GM23338 (cell line): Measurements from ENCODE around the gene CIDEB. TPM values are rescaled to one million over a fixed set of nuclear protein-coding genes. Genes with fewer than 3 reads are reported as not detected.

ENCODE experiments used
- ATAC-seq: fragments of 200-7000 bp; cut with Tn5 transposase; 3 replicates; pipeline ENCODE4 v1.9.1; 2020
- DNase-seq: peaks from one replicate; pipeline ENCODE4 v3.0.0-alpha.2; 2015; ENCODE audit warnings: low spot score
- H2AFZ ChIP-seq: fragments of 200-600 bp; sonication (generic); 2 replicates; pipeline ENCODE4 v1.8.0; 2016; ENCODE audit warnings: antibody characterized with exemption, mild to moderate bottlenecking, moderate library complexity
- H3F3A ChIP-seq: fragments of 200-600 bp; sonication (generic); replicated peaks from 2 replicates; pipeline ENCODE4 v1.8.0; 2017; ENCODE audit warnings: antibody characterized with exemption, mixed run types, low read depth
- H3K27ac ChIP-seq: fragments of 200-600 bp; sonication (generic); 2 replicates; pipeline ENCODE4 v1.6.1; 2016; ENCODE audit warnings: low read depth
- H3K27me3 ChIP-seq: fragments of 200-600 bp; sonication (generic); 2 replicates; pipeline ENCODE4 v1.8.0; 2016; ENCODE audit warnings: mild to moderate bottlenecking, mixed run types, moderate library complexity; ENCODE audit not compliant: insufficient read depth
- H3K36me3 ChIP-seq: fragments of 200-600 bp; sonication (generic); 2 replicates; pipeline ENCODE4 v1.8.0; 2016; ENCODE audit warnings: mild to moderate bottlenecking; ENCODE audit not compliant: insufficient read depth
- H3K4me1 ChIP-seq: fragments of 200-600 bp; sonication (generic); 2 replicates; pipeline ENCODE4 v1.8.0; 2016; ENCODE audit warnings: mild to moderate bottlenecking, moderate library complexity; ENCODE audit not compliant: insufficient read depth
- H3K4me2 ChIP-seq: fragments of 200-600 bp; sonication (generic); 2 replicates; pipeline ENCODE4 v1.7.1; 2017; ENCODE audit warnings: mixed run types
- H3K4me3 ChIP-seq: fragments of 200-600 bp; sonication (generic); 2 replicates; pipeline ENCODE4 v1.6.1; 2016; ENCODE audit warnings: mixed run types
- H3K79me2 ChIP-seq: fragments of 200-600 bp; sonication (generic); replicated peaks from 2 replicates; pipeline ENCODE4 v1.8.0; 2017; ENCODE audit warnings: mild to moderate bottlenecking; ENCODE audit not compliant: insufficient read depth
- H3K9me2 ChIP-seq: fragments of 200-600 bp; sonication (generic); 2 replicates; pipeline ENCODE4 v1.8.0; 2017; ENCODE audit not compliant: insufficient read depth
- H4K20me1 ChIP-seq: fragments of 200-600 bp; sonication (generic); replicated peaks from 2 replicates; pipeline ENCODE4 v1.8.0; 2017; ENCODE audit warnings: mild to moderate bottlenecking; ENCODE audit not compliant: insufficient read depth
- H3K27ac Mint-ChIP-seq: 2 replicates; pipeline ENCODE4 v1.8.0; 2020; ENCODE audit warnings: inconsistent platforms, mild to moderate bottlenecking, moderate library complexity, mixed read lengths
- H3K27me3 Mint-ChIP-seq: 3 replicates; pipeline ENCODE4 v1.8.0; 2022; ENCODE audit warnings: low read depth, mild to moderate bottlenecking, moderate library complexity, mixed read lengths, inconsistent platforms; ENCODE audit not compliant: insufficient read depth, poor library complexity
- H3K36me3 Mint-ChIP-seq: 3 replicates; pipeline ENCODE4 v1.8.0; 2021; ENCODE audit warnings: low read depth, mild to moderate bottlenecking, inconsistent platforms, moderate library complexity, mixed read lengths
- H3K4me1 Mint-ChIP-seq: 3 replicates; pipeline ENCODE4 v1.8.0; 2020; ENCODE audit warnings: mild to moderate bottlenecking, inconsistent platforms, mixed read lengths
- H3K4me3 Mint-ChIP-seq: 3 replicates; pipeline ENCODE4 v1.8.0; 2021; ENCODE audit warnings: moderate library complexity, mild to moderate bottlenecking, inconsistent platforms, mixed read lengths
- H3K9me3 Mint-ChIP-seq: 3 replicates; pipeline ENCODE4 v1.8.0; 2020; ENCODE audit warnings: moderate library complexity, mild to moderate bottlenecking, inconsistent platforms, mixed read lengths
- CREB1 ChIP-seq: fragments of 250-450 bp; sonication (Bioruptor Pico); IDR thresholded peaks from 2 replicates; pipeline ENCODE4 v1.5.0; 2020; ENCODE audit warnings: low read depth, mild to moderate bottlenecking, moderate library complexity
- EZH2 ChIP-seq: fragments of 200-600 bp; sonication (generic); IDR thresholded peaks from one replicate; pipeline ENCODE4 v1.8.0; 2017; ENCODE audit warnings: antibody characterized with exemption, mild to moderate bottlenecking, low read depth; ENCODE audit not compliant: unreplicated experiment
- JUNB ChIP-seq: IDR thresholded peaks from one replicate; pipeline ENCODE4 v1.6.1; 2016; ENCODE audit warnings: antibody characterized with exemption; ENCODE audit not compliant: unreplicated experiment
- POLR2AphosphoS5 ChIP-seq: IDR thresholded peaks from 2 replicates; pipeline ENCODE4 v1.6.1; 2016; ENCODE audit warnings: antibody characterized with exemption, low read depth
- STAT1 ChIP-seq: IDR thresholded peaks from one replicate; pipeline ENCODE4 v1.6.1; 2016; ENCODE audit warnings: antibody characterized with exemption; ENCODE audit not compliant: unreplicated experiment
- ZNF114 ChIP-seq: fragments of 250-450 bp; sonication (Bioruptor Pico); IDR thresholded peaks from 2 replicates; pipeline ENCODE4 v1.5.0; 2020; ENCODE audit warnings: mild to moderate bottlenecking, moderate library complexity
- ZNF331 ChIP-seq: fragments of 250-450 bp; sonication (Bioruptor Pico); IDR thresholded peaks from 2 replicates; pipeline ENCODE4 v1.5.0; 2020; ENCODE audit warnings: low read depth, mild to moderate bottlenecking, moderate library complexity
- polyA plus RNA-seq: library from polyadenylated mRNA; unstranded; fragments of >200 nt; fragmentation: Nextera tagmentation; extraction: Ambion mirVana; gene quantifications from 2 replicates; pipeline ENCODE4 v1.2.1, GENCODE V29; 2016
- total RNA-seq: library from RNA; depleted of rRNA; stranded (reverse); fragments of >200 nt; shearing (Covaris generic); gene quantifications from 2 replicates; pipeline ENCODE4 v1.2.3, GENCODE V29; 2014
- TF ChIP-seq, protein P1 (sequence below): fragments of 250-450 bp; sonication (Bioruptor Pico); IDR thresholded peaks from 2 replicates; pipeline ENCODE4 v1.5.0; 2020; ENCODE audit warnings: mild to moderate bottlenecking, moderate library complexity
- TF ChIP-seq, protein P2 (sequence below): IDR thresholded peaks from 2 replicates; pipeline ENCODE4 v1.6.1; 2016; ENCODE audit warnings: antibody characterized with exemption

Gene CIDEB
- total and polyA plus RNA-seq, 2 experiments from 2014 or later, result 3.4 to 4.6 TPM

DNA sequence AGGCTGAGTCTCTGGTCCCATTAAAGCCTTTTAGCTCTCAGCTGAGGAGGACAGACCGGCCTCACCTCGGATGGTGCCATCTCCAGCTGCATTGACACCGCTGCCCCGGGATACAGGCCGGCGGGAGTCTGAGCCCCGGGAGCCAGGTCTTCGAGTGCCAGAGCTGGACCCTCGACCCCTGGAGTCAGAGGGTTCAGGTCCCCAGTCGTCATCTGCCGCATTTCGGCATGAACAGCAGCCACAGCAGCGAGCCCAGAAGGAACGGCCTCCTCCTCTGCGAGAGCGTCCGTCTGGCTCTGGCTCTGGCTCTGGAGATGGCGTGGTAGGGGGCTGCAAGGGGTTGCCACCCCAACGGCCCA is 45.8 kb downstream of the CIDEB start (continued):
- TF ChIP-seq, protein P1, sequence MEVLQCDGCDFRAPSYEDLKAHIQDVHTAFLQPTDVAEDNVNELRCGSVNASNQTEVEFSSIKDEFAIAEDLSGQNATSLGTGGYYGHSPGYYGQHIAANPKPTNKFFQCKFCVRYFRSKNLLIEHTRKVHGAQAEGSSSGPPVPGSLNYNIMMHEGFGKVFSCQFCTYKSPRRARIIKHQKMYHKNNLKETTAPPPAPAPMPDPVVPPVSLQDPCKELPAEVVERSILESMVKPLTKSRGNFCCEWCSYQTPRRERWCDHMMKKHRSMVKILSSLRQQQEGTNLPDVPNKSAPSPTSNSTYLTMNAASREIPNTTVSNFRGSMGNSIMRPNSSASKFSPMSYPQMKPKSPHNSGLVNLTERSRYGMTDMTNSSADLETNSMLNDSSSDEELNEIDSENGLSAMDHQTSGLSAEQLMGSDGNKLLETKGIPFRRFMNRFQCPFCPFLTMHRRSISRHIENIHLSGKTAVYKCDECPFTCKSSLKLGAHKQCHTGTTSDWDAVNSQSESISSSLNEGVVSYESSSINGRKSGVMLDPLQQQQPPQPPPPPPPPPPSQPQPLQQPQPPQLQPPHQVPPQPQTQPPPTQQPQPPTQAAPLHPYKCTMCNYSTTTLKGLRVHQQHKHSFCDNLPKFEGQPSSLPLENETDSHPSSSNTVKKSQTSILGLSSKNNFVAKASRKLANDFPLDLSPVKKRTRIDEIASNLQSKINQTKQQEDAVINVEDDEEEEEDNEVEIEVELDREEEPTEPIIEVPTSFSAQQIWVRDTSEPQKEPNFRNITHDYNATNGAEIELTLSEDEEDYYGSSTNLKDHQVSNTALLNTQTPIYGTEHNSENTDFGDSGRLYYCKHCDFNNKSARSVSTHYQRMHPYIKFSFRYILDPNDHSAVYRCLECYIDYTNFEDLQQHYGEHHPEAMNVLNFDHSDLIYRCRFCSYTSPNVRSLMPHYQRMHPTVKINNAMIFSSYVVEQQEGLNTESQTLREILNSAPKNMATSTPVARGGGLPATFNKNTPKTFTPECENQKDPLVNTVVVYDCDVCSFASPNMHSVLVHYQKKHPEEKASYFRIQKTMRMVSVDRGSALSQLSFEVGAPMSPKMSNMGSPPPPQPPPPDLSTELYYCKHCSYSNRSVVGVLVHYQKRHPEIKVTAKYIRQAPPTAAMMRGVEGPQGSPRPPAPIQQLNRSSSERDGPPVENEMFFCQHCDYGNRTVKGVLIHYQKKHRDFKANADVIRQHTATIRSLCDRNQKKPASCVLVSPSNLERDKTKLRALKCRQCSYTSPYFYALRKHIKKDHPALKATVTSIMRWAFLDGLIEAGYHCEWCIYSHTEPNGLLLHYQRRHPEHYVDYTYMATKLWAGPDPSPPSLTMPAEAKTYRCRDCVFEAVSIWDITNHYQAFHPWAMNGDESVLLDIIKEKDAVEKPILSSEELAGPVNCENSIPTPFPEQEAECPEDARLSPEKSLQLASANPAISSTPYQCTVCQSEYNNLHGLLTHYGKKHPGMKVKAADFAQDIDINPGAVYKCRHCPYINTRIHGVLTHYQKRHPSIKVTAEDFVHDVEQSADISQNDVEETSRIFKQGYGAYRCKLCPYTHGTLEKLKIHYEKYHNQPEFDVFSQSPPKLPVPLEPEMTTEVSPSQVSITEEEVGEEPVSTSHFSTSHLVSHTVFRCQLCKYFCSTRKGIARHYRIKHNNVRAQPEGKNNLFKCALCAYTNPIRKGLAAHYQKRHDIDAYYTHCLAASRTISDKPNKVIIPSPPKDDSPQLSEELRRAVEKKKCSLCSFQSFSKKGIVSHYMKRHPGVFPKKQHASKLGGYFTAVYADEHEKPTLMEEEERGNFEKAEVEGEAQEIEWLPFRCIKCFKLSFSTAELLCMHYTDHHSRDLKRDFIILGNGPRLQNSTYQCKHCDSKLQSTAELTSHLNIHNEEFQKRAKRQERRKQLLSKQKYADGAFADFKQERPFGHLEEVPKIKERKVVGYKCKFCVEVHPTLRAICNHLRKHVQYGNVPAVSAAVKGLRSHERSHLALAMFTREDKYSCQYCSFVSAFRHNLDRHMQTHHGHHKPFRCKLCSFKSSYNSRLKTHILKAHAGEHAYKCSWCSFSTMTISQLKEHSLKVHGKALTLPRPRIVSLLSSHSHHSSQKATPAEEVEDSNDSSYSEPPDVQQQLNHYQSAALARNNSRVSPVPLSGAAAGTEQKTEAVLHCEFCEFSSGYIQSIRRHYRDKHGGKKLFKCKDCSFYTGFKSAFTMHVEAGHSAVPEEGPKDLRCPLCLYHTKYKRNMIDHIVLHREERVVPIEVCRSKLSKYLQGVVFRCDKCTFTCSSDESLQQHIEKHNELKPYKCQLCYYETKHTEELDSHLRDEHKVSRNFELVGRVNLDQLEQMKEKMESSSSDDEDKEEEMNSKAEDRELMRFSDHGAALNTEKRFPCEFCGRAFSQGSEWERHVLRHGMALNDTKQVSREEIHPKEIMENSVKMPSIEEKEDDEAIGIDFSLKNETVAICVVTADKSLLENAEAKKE, result no peak
- TF ChIP-seq STAT1 (no peak), JUNB (no peak)

DNA sequence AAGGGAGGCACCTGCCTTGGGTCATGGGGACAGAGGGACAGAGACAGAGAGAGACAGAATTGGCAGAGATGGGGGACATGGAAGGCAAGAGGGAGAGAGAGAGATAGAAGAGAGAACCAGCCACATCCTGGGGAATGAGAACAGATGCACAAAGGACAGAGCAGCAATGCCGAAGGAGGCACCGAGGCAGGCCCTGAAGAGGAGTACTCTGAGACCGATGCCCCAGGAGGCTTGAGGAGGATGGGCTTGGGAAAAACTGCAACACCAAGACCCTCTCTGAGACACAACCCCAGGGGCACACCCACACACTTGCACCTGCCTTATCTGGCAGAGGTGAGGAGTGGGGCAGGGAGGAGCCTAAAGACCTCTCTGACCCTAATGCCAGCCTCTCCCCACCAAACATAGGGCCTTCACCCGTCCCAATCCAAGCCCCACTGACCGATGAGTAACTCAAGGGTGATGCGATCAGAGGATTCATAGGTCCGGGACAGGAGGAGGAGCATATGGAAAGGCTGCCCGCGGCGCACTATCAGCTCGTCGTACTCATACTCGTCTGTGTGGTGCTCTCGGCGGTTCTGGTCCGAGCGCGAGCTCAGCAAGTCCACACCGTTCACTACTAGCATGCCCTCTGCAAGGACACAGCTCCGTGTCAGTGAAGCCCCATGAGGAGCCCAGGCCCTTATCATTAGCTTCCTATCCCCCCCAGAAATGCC is 46.4 kb downstream of the CIDEB start:
- Histone ChIP-seq H4K20me1 (no peaks in the 10 kb centered on the region), H3K79me2 (no peaks in the 10 kb centered on the region), H3F3A (no peaks in the 10 kb centered on the region), H3K36me3 (no peaks in the 10 kb centered on the region), H3K27ac (no peak overlapping the region), H3K27me3 (no peaks in the 10 kb centered on the region), H3K9me2 (no peaks in the 10 kb centered on the region), H3K4me2 (no peak overlapping the region), H3K4me1 (no peaks in the 10 kb centered on the region), H3K4me3 (no peak overlapping the region), H2AFZ (no peak overlapping the region)
- H3K36me3 Mint-ChIP-seq, result no peaks in the 10 kb centered on the region
- H3K4me3 Mint-ChIP-seq, result no peak overlapping the region
- TF ChIP-seq EZH2, result no peak
- no peak for DNase-seq
- no peak overlapping the region for H3K27ac Mint-ChIP-seq
- no peaks in the 10 kb centered on the region for H3K9me3 Mint-ChIP-seq
- H3K4me1 Mint-ChIP-seq, result peaks cover 7% of the 10 kb centered on the region; the same call in 2 of the 3 replicates
- no peak for ATAC-seq
- peaks cover 15% of the 10 kb centered on the region for H3K27me3 Mint-ChIP-seq

DNA sequence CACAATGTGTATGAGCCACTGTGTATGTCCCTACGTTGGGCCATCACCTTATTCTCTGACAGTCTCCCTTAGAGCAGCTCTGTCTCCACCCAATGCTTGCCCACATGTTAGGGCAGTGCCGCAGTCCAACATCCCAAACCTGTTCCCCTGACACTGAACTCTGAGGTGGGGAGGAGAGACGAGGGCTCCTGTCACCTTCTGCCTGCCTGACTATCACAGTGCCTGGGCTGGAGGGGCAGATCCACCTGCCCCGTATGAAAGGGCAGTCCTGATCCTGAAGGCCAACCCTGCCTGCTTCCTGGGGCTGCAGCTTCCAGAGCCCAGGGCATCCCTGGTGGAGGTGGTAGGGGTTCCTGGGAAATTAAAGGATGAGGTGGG is 47.0 kb downstream of the CIDEB start:
- no peaks in the 10 kb centered on the region for H3F3A ChIP-seq
- H3K4me1 Mint-ChIP-seq, result peaks cover 7% of the 10 kb centered on the region; the same call in 2 of the 3 replicates
- TF ChIP-seq POLR2AphosphoS5, result no peak
- no peak for TF ChIP-seq ZNF114 (CRISPR knock-in tag)
- TF ChIP-seq ZNF331 (CRISPR knock-in tag), result no peak
- no peak for TF ChIP-seq CREB1 (CRISPR knock-in tag)
- TF ChIP-seq, protein P2, sequence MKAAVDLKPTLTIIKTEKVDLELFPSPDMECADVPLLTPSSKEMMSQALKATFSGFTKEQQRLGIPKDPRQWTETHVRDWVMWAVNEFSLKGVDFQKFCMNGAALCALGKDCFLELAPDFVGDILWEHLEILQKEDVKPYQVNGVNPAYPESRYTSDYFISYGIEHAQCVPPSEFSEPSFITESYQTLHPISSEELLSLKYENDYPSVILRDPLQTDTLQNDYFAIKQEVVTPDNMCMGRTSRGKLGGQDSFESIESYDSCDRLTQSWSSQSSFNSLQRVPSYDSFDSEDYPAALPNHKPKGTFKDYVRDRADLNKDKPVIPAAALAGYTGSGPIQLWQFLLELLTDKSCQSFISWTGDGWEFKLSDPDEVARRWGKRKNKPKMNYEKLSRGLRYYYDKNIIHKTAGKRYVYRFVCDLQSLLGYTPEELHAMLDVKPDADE, result no peak

More for the DNA sequence above, 47.0 kb downstream of the CIDEB start:
- no peaks in the 10 kb centered on the region for H4K20me1 ChIP-seq
- H3K27me3 ChIP-seq, result no peaks in the 10 kb centered on the region
- no peaks in the 10 kb centered on the region for H3K9me3 Mint-ChIP-seq
- ATAC-seq (no peak), DNase-seq (no peak)
- no peak overlapping the region for H3K27ac Mint-ChIP-seq
- no peak overlapping the region for H3K27ac ChIP-seq
- H3K9me2 ChIP-seq, result no peaks in the 10 kb centered on the region
- peaks cover 13% of the 10 kb centered on the region for H3K27me3 Mint-ChIP-seq
- H3K4me1 ChIP-seq, result no peaks in the 10 kb centered on the region
- no peaks in the 10 kb centered on the region for H3K36me3 Mint-ChIP-seq
- no peak overlapping the region for H2AFZ ChIP-seq
- H3K36me3 ChIP-seq, result no peaks in the 10 kb centered on the region
- H3K79me2 ChIP-seq, result no peaks in the 10 kb centered on the region
- no peak overlapping the region for H3K4me3 ChIP-seq
- H3K4me3 Mint-ChIP-seq, result no peak overlapping the region
- H3K4me2 ChIP-seq, result no peak overlapping the region
